Measurements from ENCODE around the gene ANKRD10. TPM values are rescaled to one million over a fixed set of nuclear protein-coding genes. Genes with fewer than 3 reads are reported as not detected.
"Not testable (repeated sequence)": the region's sequence is repeated elsewhere in the genome, so short reads cannot be mapped to it uniquely, and the experiment has no call there.

ANKRD10 gene
- total RNA-seq, 1 donor from 2014 or later: 163 TPM

DNA sequence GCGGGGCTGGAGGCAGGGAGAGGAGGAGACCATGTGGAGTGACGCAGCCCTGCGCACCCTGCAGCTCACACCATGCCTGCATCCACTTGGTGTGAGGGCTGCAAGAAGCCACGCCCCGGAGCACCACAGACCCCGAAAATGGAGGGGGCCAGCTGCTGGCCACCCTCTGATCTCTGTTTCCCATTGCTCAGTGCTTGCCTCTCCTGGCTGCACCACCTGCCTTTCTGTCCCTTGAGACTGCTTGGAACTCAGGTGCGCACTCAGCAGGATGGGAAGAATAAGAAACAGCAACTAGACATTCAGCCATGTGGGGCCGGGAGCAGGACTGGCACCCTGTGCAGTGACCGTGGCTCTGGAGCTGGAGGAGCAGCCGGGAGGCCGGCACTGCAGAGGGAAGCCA lies 64.0 kb downstream of the ANKRD10 start:
- no peak overlapping the region for H3K27ac Mint-ChIP-seq
- no peak for DNase-seq (ENCODE audit: low spot score)
- intact Hi-C loops (cut with micrococcal nuclease): no loop called here
- H3K36me3 Mint-ChIP-seq (ENCODE audit: low read depth): no peaks in the 10 kb centered on the region
- H3K4me1 Mint-ChIP-seq (ENCODE audit: low read depth): no peaks in the 10 kb centered on the region
- H3K9me3 Mint-ChIP-seq: no peaks in the 10 kb centered on the region
- H3K4me3 Mint-ChIP-seq: no peak overlapping the region
- H3K27me3 Mint-ChIP-seq (ENCODE audit: insufficient read depth): peaks cover 30% of the 10 kb centered on the region

DNA sequence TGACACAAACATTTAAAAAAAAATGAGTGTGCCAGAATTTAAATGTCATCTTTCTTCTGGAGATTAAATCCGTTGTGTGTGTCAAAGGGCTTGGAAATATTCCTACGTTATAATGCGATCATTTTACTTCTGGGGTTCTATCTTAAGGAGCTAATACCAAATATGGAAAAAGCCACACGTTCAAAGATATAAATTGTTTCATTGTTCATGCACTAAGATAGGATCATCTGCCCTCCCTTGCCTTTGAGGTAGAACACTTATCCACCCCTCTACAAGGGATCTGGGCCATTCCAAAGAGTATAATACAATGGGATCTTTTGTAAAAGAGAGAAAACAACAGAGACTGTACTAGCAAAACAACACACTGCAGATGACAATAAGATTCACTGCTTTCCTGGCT lies 64.9 kb downstream of the ANKRD10 start:
- no peak overlapping the region for H3K27ac Mint-ChIP-seq
- peaks cover 31% of the 10 kb centered on the region for H3K27me3 Mint-ChIP-seq (ENCODE audit: insufficient read depth)
- no peak overlapping the region for H3K4me3 Mint-ChIP-seq
- H3K4me1 Mint-ChIP-seq (ENCODE audit: low read depth): no peaks in the 10 kb centered on the region
- H3K9me3 Mint-ChIP-seq: no peaks in the 10 kb centered on the region
- intact Hi-C loops (cut with micrococcal nuclease): no loop called here
- DNase-seq (ENCODE audit: low spot score): no peak
- H3K36me3 Mint-ChIP-seq (ENCODE audit: low read depth): no peaks in the 10 kb centered on the region

- peaks cover 27% of the 10 kb centered on the region for H3K27me3 Mint-ChIP-seq (ENCODE audit: insufficient read depth)
Observed at GRCh38 chr13:110845520-110845919, 69.3 kb downstream of the ANKRD10 start.

DNA sequence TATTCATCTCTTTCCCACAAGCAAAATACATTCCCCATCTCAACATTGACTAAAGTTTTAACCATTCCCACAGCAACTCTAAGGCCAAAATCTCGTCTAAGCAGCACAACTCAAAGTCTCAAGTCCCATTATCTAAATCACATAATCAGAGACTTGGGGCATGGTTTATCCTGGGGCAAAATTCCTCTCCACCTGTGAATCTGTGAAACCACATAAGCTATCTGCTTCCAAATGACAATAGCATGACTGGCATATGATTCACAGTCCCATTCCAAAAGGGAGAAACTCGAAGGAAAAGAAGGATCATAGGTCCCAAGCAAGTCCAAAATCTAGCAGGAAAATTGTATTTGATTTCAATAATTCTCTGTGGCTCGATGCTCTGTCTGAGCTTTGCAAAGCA lies 73.0 kb downstream of the ANKRD10 start:
- peaks cover 9% of the 10 kb centered on the region for H3K27me3 Mint-ChIP-seq (ENCODE audit: insufficient read depth)
- H3K4me3 Mint-ChIP-seq: no peak overlapping the region
- no peak overlapping the region for H3K27ac Mint-ChIP-seq
- DNase-seq (ENCODE audit: low spot score): no peak
- intact Hi-C loops (cut with micrococcal nuclease): no loop called here
- no peaks in the 10 kb centered on the region for H3K9me3 Mint-ChIP-seq
- H3K36me3 Mint-ChIP-seq (ENCODE audit: low read depth): no peaks in the 10 kb centered on the region
- H3K4me1 Mint-ChIP-seq (ENCODE audit: low read depth): no peaks in the 10 kb centered on the region

More at GRCh38 chr13:110845520-110845919, 69.3 kb downstream of the ANKRD10 start:
- no peaks in the 10 kb centered on the region for H3K4me1 Mint-ChIP-seq (ENCODE audit: low read depth)
- H3K4me3 Mint-ChIP-seq: no peak overlapping the region
- no peak overlapping the region for H3K27ac Mint-ChIP-seq
- intact Hi-C loops (cut with micrococcal nuclease): no loop called here
- H3K9me3 Mint-ChIP-seq: no peaks in the 10 kb centered on the region
- DNase-seq (ENCODE audit: low spot score): no peak
- no peaks in the 10 kb centered on the region for H3K36me3 Mint-ChIP-seq (ENCODE audit: low read depth)

DNA sequence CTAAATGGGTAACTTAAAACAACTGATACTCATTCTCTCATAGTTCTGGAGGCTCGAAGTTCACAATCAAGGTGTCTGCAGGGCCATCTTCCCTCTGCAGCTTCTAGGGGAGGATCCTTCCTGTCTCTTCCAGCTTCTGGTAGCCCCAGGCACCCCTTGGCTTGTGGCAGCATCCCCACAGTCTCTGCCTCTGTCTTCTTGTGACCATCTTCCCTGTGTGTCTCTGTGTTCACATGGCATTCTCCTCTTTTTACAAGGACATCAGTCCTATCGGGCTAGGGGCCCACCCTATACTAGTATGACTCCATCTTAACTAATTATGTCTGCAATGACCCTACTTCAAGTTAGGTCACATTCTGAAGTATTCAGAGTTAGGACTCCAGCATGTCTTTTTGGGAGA lies 73.5 kb downstream of the ANKRD10 start:
- no peaks in the 10 kb centered on the region for H3K36me3 Mint-ChIP-seq (ENCODE audit: low read depth)
- no peak overlapping the region for H3K4me3 Mint-ChIP-seq
- intact Hi-C loops (cut with micrococcal nuclease): no loop called here
- no peak for DNase-seq (ENCODE audit: low spot score)
- H3K9me3 Mint-ChIP-seq: no peaks in the 10 kb centered on the region
- no peaks in the 10 kb centered on the region for H3K4me1 Mint-ChIP-seq (ENCODE audit: low read depth)
- no peak overlapping the region for H3K27ac Mint-ChIP-seq
- peaks cover 10% of the 10 kb centered on the region for H3K27me3 Mint-ChIP-seq (ENCODE audit: insufficient read depth)

GRCh38 chr13:110838867-110839538 lies 75.9 kb downstream of the ANKRD10 start:
- no peaks in the 10 kb centered on the region for H3K36me3 Mint-ChIP-seq (ENCODE audit: low read depth)
- H3K4me3 Mint-ChIP-seq: no peak overlapping the region
- H3K27me3 Mint-ChIP-seq (ENCODE audit: insufficient read depth): peaks cover 5% of the 10 kb centered on the region
- DNase-seq (ENCODE audit: low spot score): no peak
- H3K27ac Mint-ChIP-seq: no peak overlapping the region
- no peaks in the 10 kb centered on the region for H3K9me3 Mint-ChIP-seq
- intact Hi-C loops (cut with micrococcal nuclease): no loop called here
- H3K4me1 Mint-ChIP-seq (ENCODE audit: low read depth): no peaks in the 10 kb centered on the region

- H3K9me3 Mint-ChIP-seq: no peaks in the 10 kb centered on the region
- no peak overlapping the region for H3K27ac Mint-ChIP-seq
- peaks cover 8% of the 10 kb centered on the region for H3K27me3 Mint-ChIP-seq (ENCODE audit: insufficient read depth)
- no peak for DNase-seq (ENCODE audit: low spot score)
- no peaks in the 10 kb centered on the region for H3K4me1 Mint-ChIP-seq (ENCODE audit: low read depth)
- H3K4me3 Mint-ChIP-seq: no peak overlapping the region
- no peaks in the 10 kb centered on the region for H3K36me3 Mint-ChIP-seq (ENCODE audit: low read depth)
- intact Hi-C loops (cut with micrococcal nuclease): no loop called here
Observed at GRCh38 chr13:110838116-110838515, 76.8 kb downstream of the ANKRD10 start.

GRCh38 chr13:110837397-110838061 lies 77.3 kb downstream of the ANKRD10 start:
- intact Hi-C loops (cut with micrococcal nuclease); H3K36me3 Mint-ChIP-seq (ENCODE audit: low read depth); H3K27ac Mint-ChIP-seq; H3K4me3 Mint-ChIP-seq; H3K27me3 Mint-ChIP-seq (ENCODE audit: insufficient read depth); H3K9me3 Mint-ChIP-seq; DNase-seq (ENCODE audit: low spot score); H3K4me1 Mint-ChIP-seq (ENCODE audit: low read depth): not testable (repeated sequence)

DNA sequence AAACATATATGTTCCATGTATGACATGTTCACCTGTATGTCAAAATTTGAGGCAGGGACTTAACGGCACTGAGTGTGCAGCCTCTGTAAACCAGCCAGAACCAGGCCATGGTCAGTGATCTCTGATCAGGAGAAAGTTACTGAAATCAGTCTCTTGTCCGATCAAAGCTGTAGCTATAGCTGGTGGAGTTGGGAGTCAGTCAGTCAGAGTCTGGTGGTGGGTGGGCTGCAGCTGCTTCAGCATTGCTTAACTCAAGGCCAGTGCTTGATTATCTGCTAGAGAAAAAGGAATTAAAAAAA lies 78.3 kb downstream of the ANKRD10 start:
- Mint-ChIP-seq H3K9me3 (no peaks in the 10 kb centered on the region), H3K4me1 (ENCODE audit: low read depth) (no peaks in the 10 kb centered on the region)

DNA sequence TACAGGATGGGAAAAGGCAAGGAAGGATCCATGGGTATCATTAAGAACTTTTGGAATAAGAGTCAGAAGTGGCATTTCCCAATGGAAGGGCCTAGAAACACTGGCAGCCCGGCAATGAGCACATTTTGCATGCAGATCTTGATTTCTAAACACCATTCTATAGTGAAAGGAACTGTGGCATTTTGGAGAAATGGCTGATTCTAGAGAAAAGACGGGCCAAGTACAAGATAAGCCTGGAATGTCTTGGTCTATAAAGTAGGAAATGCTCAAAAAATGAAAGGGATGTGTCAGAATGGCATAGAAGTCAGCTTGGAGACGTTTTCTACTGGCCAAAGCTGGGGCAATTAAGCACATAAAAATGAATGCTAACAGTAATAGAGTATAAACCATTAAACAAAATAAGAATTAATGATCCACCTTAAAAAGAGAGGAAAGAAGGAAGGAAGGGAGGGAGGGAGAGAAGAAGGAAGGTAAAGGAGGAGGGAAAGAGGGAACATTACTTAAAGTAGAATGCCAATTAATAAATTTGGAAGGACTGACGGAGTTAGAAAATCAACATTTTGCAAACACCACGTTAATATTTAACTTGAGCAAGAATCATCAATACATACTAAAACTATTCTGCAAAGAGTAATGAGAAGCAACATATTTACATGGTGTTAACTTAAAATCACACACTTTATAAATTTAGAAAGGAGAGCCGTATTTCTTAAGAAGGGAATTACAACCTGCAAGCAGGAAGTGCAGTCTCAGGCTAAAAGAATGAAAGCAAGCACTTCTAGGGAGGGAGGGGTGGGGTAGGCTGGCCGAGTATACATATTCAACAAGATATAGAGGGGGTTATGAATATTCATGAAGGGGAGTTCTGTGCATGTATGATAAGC lies 78.9 kb downstream of the ANKRD10 start:
- no peaks in the 10 kb centered on the region for H3K4me1 Mint-ChIP-seq (ENCODE audit: low read depth)
- H3K27ac Mint-ChIP-seq: no peak overlapping the region
- DNase-seq (ENCODE audit: low spot score): no peak
- peaks cover 5% of the 10 kb centered on the region for H3K27me3 Mint-ChIP-seq (ENCODE audit: insufficient read depth)
- no peak overlapping the region for H3K4me3 Mint-ChIP-seq
- intact Hi-C loops (cut with micrococcal nuclease): no loop called here
- H3K36me3 Mint-ChIP-seq (ENCODE audit: low read depth): no peaks in the 10 kb centered on the region
- H3K9me3 Mint-ChIP-seq: no peaks in the 10 kb centered on the region

More for the DNA sequence above, 78.3 kb downstream of the ANKRD10 start:
- no peak overlapping the region for H3K27ac Mint-ChIP-seq
- no peaks in the 10 kb centered on the region for H3K36me3 Mint-ChIP-seq (ENCODE audit: low read depth)
- peaks cover 8% of the 10 kb centered on the region for H3K27me3 Mint-ChIP-seq (ENCODE audit: insufficient read depth)
- no peak overlapping the region for H3K4me3 Mint-ChIP-seq
- no peak for DNase-seq (ENCODE audit: low spot score)
- intact Hi-C loops (cut with micrococcal nuclease): no loop called here

- intact Hi-C loops (cut with micrococcal nuclease): no loop called here
- DNase-seq (ENCODE audit: low spot score): no peak
Observed at GRCh38 chr13:110834572-110834971, 80.3 kb downstream of the ANKRD10 start.

DNA sequence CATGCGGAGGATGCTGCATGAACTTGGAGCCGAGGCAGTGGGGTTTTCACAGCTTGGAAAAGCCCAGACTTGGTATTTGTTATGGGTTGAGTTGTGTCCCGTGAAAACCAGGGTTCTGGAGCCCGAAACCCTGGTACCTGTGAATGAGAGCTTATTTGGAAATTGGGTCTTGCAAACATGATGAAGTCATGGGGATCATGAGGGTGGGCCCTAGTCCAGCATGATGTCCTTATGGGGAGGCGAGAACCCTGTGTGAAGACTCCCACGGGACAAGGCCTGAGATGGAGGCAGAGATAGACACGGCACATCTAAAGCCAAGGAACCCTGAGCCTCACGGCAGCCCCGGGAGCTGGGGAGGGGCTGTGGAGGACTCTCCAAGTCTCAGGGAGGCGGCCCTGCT lies 82.3 kb downstream of the ANKRD10 start:
- no peak overlapping the region for H3K4me3 Mint-ChIP-seq
- intact Hi-C loops (cut with micrococcal nuclease): no loop called here
- no peaks in the 10 kb centered on the region for H3K4me1 Mint-ChIP-seq (ENCODE audit: low read depth)
- H3K27me3 Mint-ChIP-seq (ENCODE audit: insufficient read depth): peaks cover 7% of the 10 kb centered on the region
- no peak for DNase-seq (ENCODE audit: low spot score)
- H3K36me3 Mint-ChIP-seq (ENCODE audit: low read depth): no peaks in the 10 kb centered on the region
- no peaks in the 10 kb centered on the region for H3K9me3 Mint-ChIP-seq
- no peak overlapping the region for H3K27ac Mint-ChIP-seq

More at GRCh38 chr13:110834572-110834971, 80.3 kb downstream of the ANKRD10 start:
- Mint-ChIP-seq H3K27ac (no peak overlapping the region), H3K27me3 (ENCODE audit: insufficient read depth) (peaks cover 7% of the 10 kb centered on the region), H3K4me1 (ENCODE audit: low read depth) (no peaks in the 10 kb centered on the region), H3K36me3 (ENCODE audit: low read depth) (no peaks in the 10 kb centered on the region), H3K9me3 (no peaks in the 10 kb centered on the region), H3K4me3 (no peak overlapping the region)

GRCh38 chr13:110832205-110832479 lies 82.7 kb downstream of the ANKRD10 start:
- Mint-ChIP-seq H3K4me1 (ENCODE audit: low read depth) (no peaks in the 10 kb centered on the region), H3K27ac (no peak overlapping the region), H3K9me3 (no peaks in the 10 kb centered on the region), H3K27me3 (ENCODE audit: insufficient read depth) (peaks cover 7% of the 10 kb centered on the region), H3K36me3 (ENCODE audit: low read depth) (no peaks in the 10 kb centered on the region), H3K4me3 (no peak overlapping the region)
- DNase-seq (ENCODE audit: low spot score): no peak
- intact Hi-C loops (cut with micrococcal nuclease): no loop called here

Data from activated T-helper 1 cell treated with anti-CD3 and anti-CD28 coated beads, Interleukin-12 subunit alpha, Interleukin-12 subunit beta, Interleukin-2, Interleukin-4 antibody, amounts not matched to agents 30 ng/mL and 10 ng/mL and 1 ng/mL, durations not matched to agents 14 hours and 24 hours and 36 hours (primary cell).